Superior temporal gyrus (tissue), 1 donor: ENCODE results near the gene ABCC4.
"Not testable (repeated sequence)": the region's sequence is repeated elsewhere in the genome, so short reads cannot be mapped to it uniquely, and the experiment has no call there.

ENCODE experiments used
- DNase-seq: peaks from one replicate; pipeline ENCODE4 v3.0.0-alpha.2; 2016; ENCODE audit errors: extremely low spot score

Gene ABCC4

GRCh38 chr13:95228130-95228529 lies 73.1 kb downstream of the ABCC4 start:
- no peak for DNase-seq

GRCh38 chr13:95226932-95227695 lies 74.1 kb downstream of the ABCC4 start:
- peak; percentile 22 for DNase-seq

GRCh38 chr13:95226476-95226875 lies 74.8 kb downstream of the ABCC4 start:
- no peak for DNase-seq

DNA sequence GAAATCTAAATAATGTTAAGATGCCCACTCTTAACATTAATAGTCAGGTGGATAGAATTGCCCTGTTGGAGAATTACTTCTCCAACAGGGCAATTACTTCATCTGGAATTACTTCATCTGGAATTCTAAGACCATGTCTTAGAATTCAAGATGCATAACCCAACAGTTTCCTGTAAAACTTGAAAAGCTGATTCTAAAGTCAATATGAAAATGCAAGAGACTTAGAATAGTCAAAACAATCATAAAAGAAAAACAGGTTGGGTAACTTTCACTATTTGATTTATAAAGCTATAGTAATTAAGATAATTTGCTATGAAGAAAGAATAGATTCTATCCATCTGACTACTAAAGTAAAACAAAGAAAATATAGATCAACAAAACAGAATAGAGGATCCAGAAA lies 75.2 kb downstream of the ABCC4 start:
- DNase-seq: no peak

DNA sequence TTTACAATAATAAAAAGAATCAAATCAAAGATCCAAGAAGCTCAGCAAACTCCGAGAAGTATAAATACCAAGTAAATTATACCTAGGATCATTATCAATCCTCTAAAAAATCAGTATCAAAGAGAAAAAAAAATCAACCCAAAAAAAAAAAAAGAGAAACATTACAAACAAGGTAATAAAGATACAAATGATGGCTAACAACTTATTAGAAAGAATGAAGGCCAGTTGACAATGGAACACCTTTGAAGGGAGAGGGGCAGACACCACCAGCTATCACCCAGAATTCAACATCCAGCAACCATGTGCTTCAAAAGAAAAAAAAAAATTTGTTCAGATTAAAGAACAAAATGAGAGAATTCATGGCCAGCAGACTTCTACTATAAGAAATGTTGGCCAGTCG lies 77.2 kb downstream of the ABCC4 start:
- no peak for DNase-seq

DNA sequence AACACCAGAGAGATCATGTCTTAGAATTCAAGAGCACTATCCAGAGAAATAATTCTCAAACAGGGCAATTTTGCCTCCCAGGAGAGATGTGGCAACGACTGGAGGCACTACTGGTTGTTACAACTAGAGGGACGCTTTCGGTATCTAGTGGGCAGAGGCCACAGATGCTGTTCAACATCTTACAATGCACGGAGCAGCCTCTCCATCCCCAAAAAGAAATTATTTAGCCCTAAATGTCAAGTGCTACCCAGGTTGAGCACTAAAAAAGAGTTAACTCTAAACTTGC lies 78.6 kb downstream of the ABCC4 start:
- DNase-seq: no peak

- DNase-seq: no peak
Measured at GRCh38 chr13:95221971-95222732, 79.1 kb downstream of the ABCC4 start.

DNA sequence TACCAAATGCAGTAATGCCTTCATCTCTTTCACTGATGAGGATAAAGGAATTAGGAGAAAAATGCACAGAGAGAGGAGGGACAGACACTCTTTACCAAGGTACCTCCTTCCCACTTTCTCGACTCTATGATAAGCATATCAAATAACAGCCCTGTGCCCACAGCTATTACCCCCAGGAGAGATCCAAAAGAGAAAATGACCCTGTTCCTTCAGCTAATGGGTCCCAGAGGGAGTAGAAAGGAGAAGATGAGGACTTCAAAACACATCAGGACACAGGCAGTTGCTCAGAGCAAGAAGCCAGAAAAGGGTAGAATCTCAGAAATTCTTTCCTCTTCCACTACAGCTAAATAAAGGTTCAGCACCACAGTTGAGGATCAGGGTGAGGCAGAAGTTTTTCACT lies 80.6 kb downstream of the ABCC4 start:
- DNase-seq: no peak

DNA sequence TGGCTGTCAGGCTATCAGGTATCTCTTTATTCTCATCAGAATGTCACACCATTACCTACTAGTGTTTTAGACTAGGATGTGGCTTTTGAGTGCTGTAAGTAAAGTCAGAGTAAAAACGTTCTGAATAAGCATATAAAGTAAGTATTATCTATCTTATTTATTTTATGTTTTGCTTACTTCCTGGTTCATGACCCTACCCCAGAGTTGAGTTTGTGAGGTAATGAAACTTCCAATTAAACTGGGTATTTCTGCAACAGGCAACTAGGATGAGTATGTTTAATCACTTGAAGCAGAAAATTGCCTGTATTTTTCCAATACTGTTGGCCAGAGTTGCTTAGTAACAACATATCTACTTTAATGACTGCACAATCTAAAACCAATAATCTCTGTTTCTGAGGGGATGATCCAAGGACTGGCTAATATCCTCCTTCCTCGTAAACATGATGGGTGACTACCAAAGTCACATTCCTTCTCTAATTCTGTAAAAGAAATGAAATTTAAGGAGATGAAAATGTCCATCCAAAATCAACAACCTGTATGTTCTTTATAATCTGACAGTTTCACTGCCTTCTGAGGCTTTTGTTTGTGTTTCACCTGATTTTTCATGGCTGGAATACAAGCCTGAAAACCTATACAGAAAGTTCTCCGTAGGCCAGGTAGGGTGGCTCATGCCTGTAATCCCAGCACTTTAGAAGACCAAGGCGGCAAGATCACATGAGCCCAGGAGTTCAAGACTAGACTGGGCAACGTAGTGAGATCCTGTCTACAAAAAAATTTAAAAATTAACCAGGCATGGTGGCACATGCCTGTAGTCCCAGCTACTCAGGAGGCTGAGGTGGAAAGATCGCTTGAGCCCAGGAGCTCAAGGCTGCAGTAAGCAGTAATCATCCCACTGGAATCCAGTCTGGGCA lies 83.1 kb downstream of the ABCC4 start:
- no peak for DNase-seq

DNA sequence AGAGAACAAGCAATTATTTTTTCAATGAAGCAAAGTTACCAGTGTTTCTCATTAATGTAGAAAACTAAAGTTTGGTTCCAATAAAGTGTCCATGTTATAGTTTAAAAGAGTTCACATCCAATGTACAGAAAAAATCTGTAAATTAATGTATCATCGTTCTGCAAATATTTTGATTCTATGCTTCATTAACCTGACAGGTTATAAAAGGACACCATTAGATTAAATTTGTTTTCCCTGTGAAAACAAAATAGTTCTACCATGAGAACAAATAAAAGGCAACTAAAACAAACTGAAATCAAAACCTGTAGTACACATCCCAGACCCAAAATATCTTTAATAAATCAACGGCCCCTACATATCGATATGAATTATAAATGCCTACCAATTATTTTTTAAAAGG lies 85.1 kb downstream of the ABCC4 start:
- no peak for DNase-seq

DNA sequence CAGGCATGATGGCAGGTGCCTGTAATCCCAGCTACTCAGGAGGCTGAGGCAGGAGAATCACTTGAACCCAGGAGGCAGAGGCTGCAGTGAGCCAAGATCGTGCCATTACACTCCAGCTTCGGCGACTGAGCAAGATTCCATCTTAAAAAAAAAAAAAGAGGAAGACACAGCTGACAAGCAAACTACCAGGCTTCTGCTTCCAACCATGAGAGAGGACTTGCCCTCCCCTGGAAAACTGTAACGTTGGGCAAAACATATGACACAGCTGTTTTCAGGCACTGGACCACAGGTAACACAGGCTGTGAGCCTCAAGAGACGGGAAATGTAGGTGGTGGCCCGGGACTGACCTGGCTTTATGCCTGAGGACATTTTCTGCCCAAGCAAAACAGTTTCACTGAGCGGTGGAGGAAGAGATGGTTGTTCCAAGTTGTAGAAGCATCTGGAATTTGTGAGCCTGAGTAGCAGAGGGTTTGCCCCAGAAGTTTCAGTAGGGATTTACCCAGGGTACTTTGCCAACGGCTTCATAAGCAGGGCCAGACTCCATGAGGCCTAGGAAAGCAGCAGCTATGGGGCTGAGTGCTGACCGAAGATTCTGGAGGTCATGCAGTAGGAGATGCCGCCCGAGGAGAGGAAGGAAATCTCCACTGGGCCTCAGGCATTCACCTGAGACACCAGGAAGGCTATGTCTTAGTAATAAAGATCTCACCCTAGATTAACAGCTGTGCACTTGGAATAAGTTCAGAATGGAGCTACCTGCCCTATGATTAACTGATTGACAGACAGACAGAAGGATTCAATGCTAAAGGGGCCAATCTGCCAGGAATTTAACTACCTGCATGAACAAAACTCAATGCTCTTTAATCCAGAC lies 88.0 kb downstream of the ABCC4 start:
- no peak for DNase-seq

DNA sequence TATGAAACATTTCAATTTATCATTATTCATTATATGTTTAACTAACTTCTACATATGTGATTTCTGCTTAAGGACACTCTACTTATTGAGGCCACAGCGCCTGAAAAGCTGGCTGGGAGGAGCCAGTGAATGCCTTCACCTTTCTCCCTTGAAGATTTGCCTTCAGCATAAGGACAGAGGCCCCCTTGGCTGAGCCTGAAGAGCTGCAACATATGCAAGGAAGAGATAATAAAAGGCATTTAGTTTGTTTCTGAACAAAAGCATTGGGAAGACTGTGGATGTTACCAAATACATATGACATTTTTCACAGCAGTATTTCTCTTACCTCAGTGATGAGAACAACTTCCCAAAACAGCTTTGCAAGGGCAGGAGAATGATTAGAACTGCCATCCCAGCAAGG lies 92.1 kb downstream of the ABCC4 start:
- DNase-seq: no peak

DNA sequence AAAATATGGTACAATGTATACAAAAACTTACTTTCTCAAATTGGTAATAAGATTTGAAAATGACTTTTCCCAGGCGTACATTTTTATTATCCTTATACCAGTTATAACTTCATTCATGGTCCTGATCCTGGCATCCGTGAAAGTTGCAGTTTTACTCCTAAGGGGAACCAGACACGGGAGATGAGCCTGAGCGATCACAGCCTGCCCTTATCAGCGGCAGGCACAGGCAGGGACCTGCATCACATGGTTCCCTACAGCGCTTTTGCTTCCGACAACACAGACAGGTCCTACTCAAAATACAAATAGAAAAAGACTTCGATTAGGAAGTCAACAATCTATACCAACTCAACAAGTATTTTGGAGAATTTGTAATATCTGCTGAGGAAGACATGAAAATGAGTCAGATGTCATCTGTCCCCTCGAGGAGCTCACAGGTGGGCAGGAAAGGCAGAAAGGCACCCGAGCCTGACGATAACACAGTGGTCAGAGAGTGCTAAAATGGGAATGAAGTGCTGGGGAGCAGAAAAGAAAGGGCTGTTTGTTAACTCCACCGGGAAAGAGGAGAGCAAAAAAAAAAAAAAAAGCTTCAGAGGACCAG lies 93.4 kb downstream of the ABCC4 start:
- DNase-seq: no peak

DNA sequence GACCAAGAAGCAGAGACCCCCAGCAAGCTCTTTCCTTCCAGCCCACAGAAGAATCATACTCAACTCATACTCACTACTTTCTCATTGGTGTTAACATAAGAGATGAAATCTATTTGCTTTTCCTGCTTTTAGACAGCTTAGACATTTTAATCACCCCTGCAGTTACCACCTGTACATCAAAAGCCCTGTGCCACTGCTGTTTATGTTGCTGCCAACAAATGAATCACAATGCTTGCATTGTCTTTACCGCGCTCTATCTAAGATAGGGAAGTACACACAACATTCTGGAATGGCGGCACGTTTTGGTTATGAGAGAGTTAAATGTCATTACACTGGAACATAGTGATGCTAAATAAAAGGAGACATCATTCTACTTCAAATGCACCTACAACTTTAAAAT lies 95.1 kb downstream of the ABCC4 start:
- no peak for DNase-seq

- no peak for DNase-seq
Measured at GRCh38 chr13:95204231-95204765, 97.0 kb downstream of the ABCC4 start.

GRCh38 chr13:95201814-95202651 lies 99.2 kb downstream of the ABCC4 start:
- DNase-seq: no peak

DNA sequence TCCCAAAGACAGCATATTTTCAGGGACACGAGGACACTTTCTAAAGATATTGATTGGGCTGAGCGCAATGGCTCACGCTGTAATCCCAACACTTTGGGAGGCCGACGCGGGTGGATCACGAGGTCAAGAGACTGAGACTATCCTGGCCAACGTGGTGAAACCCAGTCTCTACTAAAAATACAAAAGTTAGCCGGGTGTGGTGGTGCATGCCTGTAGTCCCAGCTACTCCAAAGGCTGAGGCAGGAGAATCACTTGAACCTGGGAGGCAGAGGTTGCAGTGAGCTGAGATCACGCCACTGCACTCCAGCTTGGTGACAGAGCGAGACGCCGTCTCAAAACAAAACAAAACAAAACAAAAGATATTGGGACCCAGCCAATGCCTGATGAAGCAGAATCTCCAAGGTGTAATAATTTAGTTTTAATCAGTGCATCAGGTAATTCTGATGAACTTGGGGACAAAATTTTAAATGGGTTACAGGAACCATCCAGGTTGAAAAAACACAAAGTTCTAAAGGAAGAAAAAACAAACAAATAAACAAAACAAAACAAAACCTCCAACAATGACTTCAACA lies 100.8 kb downstream of the ABCC4 start:
- DNase-seq: not testable (repeated sequence)

DNA sequence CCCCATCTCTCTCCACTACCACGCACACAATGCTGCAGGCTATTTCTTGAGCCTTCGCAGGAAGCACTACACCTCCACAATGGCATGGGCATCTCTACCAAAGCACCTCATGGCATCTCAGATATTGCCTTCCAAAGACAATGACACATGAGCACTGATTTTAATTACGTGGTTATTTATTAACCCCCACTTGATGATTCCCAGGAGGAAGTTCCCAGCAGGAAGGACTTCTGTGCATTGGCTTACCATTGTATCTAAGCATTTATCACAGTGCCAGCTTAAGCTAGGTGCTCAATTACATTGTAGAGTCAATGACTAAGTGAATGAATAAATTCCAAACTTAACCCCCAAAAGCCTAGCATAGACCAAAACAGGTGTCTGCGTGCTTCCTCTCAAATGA lies 101.4 kb downstream of the ABCC4 start:
- no peak for DNase-seq

DNA sequence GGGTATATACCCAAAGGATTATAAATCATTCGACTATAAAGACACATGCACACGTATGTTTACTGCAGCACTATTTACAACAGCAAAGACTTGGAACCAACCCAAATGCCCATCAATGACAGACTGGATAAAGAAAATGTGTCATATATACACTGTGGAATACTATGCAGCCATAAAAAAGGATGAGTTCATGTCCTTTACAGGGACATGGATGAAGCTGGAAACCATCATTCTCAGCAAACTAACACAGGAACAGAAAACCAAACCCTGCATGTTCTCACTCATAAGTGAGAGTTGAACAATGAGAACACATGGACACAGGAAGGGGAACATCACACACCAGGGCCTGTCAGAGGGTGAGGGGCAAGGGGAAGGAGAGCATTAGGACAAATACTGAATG lies 102.6 kb downstream of the ABCC4 start:
- DNase-seq: not testable (repeated sequence)

- no peak for DNase-seq
Measured at GRCh38 chr13:95197548-95197947, 103.7 kb downstream of the ABCC4 start.
